GM18861 (cell line): ENCODE measurements around the gene DLAT.
"Not testable (repeated sequence)": the region's sequence is repeated elsewhere in the genome, so short reads cannot be mapped to it uniquely, and the experiment has no call there.

Experiments used
- ATAC-seq: cut with Tn5 transposase; IDR thresholded peaks from one replicate; pipeline ENCODE4 v1.9.1; 2021; ENCODE audit not compliant: unreplicated experiment

Gene DLAT

DNA sequence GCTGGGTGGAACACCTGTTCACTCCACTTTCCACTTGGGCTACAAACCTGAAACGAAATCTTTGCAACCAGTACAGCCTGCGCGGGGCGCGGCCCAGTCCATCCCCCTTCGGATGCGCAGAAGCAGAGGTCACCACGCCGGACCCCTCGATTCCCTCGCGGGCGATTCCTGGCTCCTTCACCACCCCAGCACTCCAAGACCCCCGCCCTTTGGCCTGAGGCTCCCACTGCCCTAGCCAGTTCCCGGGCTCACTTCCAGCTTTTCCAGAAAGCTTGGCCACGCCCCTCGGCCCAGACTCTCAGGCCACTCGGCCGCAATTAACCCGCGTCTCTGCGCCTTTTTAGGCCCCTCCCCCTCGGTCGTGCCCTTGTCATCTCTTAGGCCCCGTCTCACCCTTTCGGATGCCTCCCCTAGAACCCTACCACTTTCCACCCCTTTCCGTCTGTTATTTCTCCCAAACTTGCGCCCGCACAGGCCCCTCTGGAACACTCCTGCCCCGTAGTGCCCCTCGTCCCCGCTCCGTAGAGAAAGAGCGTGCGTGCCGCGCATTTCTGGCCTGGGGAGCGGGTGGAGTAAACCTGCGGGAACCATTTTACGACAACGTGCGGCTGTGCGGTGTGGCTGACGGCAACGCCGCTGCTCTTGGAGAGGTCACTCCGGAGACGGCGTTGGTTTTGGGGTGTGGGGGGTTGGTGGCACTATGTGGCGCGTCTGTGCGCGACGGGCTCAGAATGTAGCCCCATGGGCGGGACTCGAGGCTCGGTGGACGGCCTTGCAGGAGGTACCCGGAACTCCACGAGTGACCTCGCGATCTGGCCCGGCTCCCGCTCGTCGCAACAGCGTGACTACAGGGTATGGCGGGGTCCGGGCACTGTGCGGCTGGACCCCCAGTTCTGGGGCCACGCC, at the start of gene DLAT:
Gene DLAT (plus strand): TSS at position 636 of the 906 bp plus-strand sequence. CDS start 65 bp downstream, at position 701.
- ATAC-seq = peak; percentile 56

DNA sequence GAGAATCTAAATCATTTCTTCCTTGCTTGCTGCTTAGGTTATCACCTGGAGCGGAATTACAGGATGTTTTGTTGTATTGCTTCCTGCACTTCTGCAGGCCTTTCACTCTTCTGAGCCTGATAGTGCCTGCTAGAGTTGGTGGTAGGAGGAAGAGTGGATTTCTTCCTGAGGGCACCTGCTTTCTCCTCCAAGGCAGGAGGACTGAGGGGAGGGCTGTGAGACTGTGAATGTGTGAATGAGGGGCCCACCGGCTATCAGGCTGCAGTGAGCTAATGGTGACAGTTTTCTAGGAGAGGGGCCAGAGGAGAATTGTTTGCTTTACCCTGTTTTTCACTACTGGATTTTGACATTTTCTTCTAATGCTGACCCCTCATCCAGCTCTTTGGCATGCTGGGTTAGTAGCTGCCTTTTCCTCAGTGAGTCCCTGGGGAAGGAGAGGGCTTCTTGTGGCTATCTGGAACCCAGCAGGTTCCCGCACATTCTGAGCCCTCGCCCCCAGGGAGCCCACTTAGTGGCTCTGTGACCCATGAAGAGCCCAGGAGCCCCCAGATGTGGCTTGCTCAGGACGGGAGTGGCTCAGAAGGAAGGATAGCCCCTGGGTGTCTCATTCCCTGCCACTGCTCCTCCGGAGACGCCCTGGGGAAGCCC, 49.0 kb upstream of the DLAT start:
- no peak for ATAC-seq

DNA sequence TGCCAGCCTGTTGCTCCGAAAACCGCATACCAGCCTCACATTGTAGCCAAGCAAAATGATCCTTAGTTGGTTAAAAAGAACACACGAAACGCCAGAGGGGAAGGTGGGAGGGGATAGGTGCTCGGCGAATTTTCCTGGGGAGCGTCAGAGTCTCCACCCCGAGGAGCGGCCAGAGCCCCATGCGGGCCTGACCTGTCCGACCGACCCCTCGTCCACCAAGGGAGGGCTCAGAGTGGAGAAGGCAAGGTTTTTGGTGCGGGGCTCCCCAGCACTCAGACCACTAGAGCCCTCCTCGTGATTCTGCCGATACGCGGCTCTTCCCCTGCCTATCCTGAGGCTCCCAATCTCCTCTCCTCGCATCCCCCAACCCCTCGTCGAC, 48.5 kb upstream of the DLAT start:
- ATAC-seq = no peak

DNA sequence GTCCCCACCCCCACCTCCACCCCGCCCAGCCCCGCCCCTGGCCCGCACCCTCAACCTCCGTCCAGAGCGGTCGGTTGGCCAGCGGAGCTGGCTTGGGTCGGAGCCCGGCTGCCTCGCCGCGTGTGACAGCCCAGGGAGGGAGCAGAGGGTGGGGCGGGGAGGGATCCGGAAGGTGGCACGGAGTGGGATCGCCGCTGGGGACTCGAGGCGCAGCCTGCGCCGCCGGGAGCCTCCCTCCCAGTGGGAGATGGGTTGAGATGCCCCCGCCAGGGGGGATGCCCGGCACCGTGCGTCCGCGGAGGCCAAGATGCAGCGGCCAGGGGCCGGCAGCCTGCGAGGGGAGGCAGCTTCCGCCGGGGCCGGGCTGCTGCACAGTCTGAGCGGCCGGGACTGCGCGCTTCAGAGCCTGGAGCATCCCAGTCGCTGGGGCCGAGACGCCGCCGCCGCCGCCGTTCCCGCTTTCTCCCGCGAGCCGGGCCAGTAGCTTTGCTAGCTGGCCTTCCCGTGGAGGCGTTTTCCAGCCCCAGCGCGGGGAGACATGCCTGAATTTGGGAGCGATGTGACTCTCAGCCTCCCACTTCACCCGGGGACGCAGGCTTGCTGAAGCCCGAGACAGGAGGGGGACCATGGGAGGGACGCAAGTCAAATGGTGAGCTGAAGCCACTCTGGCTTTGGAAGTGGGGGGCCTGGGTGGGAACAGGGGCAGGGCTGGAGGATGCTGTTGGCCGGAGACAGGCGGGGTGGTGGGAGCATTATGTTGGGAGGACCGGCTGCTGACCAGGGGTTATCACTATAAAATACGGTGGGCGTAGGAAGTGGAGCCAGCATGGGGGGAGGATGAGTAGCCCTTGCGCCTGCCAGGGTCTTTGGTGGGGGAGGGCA, 47.8 kb upstream of the DLAT start:
- ATAC-seq = no peak

DNA sequence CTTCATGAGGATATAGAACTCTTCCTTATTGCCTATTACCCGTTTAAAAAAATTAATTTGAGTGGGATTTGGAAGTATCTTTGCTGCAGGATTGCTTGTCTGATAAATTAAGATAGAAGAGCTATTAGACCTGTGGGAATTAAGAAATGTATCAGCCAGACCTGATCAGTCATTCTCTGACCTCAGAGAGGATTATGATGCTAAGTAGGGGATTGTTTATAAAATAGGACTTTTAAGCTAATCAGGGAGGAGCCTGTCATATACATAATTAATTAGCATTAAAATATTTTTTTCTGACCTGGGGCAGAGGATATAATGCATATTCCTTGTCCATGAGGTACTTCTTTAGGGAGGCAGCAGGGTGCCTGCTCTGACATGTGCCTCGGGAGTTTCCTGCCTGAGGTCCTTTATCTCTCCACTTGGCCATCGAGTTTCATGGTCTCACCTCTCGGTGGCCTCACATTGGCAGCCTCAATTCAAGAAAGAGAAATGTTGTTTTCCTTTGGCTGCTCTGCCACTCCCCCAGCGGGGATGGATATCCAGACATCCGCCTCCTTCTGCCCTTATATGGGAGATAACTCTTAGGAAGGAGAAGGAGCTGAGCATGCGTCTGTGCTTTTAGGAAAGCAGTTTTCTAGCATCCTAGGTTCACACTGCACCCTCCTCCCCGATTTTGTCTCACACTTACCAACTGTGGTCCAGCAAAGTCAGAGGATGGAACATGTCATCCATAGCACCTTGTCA, 47.0 kb upstream of the DLAT start:
- no peak for ATAC-seq

DNA sequence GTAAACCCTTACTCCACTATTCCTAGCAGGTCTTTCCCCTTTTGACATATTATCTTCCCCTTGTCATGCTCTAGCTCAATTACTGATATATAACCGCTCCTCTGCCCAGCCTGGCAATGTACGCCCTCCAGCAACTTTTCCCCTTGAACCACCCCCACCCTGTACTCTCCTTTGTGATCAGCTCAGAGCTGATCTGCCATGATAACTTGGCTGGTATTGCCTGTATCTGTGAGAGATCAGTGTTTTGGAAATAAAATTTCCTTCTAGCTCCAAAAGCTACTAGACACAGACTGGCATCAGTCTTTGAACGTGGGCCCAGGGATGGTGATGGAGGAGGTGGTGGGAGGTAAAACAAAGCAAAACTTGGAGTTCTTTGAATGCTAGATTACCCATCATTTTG, 45.1 kb upstream of the DLAT start:
- no peak for ATAC-seq

DNA sequence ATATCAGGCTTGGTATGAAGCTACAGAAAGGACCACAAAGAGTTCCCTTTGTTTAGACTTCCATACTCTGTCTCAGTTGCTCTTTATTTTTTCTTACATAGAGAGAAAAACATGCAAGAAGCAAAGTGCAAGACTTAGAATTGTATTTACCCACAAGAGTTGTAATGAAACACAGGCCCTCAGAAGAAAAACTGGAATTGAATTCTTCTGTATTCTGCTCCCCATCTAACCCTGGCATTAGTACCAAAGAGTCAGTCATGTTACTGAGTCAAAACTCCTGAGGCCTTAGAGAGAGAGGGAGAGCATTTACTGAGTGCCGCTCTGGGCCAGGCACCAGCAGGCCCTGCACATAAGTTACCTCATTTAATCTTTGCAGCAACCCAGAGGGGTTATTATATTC, 43.9 kb upstream of the DLAT start:
- ATAC-seq = no peak

DNA sequence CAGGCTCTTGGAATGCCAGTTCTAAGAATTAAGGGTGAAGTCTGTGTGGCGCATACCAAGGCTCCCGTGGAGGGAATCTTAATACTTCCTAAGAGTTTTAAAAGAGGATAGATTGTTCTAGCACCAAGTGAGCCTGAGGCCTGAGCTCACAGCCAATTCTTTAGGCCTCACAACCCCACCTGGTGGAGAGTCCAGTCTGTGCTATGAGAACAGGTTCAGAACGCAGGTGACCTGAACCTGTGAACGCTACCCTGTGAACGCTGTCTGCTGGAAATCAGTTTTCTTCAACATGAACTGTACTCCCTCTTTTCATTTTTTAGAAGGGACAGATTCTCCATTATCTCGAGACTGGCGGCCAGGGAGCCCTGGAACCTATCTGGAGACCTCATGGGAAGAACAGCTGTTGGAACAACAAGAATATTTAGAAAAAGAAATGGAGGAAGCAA, 43.2 kb upstream of the DLAT start:
- no peak for ATAC-seq

DNA sequence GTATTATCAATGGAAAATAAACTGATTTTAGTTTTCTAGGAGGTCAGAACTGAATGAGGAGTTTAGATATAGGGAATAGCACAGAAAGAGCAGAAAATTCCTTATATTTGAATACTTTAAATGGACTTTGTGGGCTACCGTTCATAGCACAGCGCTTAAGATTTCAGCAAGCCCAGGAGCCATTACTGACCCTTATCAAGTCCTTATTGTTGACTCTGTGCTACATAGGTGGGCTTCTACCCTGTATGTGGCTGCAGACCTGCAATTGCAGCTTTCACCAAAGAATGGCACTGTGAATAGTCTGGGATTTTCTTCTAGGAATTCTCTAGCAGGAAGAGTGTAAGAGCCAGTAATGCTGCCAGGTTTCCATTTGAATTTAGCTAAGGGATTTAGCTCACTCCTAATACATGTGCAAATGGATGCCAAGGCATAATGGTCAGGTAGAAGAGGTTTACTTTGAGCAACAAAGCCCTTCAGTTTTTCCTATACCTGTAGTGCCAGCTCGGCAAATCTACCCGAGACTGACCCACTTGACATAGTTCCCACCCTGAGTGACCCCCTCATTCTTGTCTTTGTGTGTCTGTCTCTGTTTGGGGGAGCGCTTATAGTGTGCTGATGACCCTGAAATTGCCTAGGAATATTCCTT, 42.5 kb upstream of the DLAT start:
- ATAC-seq = no peak

DNA sequence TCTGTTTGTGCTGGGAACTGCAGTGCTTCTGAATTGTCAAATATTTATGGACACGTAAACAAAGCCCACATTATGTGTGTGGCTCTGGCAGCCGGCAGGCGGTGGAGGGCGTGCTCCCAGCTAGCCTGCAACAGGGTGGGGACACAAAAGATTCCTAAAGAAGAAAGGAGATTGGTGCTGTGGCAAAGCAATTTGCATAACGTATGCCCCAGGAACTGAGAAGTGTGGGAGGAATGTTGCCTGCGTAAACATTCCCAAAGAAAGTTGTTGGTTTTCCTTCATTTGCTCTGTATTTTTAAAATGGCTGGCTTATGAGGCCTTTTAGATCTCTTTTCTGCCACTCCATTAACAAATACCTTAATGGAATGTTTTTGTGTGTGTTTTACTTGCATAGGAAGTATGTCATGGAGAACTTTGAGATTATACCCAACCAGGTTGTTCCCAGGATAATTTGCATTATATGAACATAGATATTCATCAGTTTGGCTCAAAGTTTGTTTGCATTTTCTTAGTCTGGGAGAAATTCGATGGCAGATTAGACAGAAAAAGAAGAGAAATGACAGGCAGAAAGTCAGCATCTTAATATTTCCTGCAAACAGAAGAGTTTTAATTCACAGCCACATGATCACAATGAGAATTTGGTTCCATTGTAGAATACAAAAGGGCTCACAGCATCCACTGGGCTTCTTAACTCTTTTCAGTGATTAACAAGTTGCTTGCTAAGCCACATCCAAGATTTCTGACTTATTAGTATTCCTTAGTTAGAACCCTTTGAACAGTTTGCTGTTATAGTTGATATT, 41.8 kb upstream of the DLAT start:
- ATAC-seq = no peak

DNA sequence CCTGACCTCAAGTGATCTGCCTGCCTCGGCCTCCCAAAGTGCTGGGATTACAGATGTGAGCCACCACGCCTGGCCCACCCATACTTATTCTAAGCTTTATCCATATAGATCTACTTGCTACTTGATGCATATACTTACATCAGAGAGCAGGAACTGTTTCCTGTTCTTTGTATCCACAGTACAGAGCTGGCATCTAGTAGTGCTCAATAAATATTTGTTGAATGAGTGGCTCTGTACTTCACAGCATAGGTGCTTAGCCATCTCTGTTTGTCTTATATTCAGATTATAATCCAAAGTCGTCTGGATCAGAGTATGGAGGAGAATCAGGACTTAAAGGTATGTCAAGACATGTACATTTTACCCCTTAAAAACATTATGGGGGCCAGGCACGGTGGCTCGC, 38.6 kb upstream of the DLAT start:
- no peak for ATAC-seq

DNA sequence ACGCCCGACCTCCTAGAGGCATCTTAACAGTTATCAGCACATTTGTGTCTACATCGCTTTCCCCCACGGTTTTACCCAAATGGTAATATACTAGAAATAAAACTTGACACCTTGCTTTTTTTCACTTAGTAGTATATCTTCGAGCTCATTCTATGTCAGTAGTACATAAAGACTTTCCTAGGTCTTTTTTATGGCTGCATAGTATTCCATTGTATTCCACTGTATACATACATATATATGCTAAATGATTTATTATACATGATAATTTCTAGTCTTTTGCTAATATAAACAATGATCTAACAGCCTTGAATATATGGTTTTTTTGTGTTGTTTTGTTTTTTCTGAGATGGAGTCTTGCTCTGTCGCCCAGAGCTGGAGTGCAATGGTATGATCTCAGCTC, 34.8 kb upstream of the DLAT start:
- ATAC-seq = no peak

DNA sequence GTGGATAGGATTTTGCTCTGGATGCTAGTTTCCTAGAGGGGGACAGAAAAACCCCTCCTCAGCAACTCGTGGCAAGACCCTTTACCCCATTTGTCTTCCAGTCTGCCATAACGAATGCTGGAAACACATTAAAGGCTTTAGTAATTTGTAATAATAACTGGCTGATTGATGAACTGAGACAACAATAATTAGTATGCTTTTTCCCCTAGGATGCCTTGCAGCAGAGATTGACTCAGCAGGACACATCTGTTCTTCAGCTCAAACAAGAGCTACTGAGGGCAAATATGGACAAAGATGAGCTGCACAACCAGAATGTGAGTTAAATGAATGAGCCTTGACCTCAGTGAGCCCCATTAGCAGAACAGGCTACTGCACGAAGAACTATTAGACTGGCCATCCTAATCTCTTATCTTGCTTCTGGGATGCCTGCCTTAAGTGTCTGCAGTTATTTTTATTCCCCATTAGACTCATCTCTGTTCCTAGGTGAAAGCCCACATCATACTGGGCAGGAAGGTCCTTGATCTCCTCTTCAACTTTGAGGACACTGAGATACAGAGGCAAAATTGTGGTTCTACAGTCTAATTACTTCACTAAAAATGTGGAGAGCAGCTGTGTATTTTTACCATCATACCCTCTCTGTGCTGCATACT, 32.9 kb upstream of the DLAT start:
- ATAC-seq = no peak

DNA sequence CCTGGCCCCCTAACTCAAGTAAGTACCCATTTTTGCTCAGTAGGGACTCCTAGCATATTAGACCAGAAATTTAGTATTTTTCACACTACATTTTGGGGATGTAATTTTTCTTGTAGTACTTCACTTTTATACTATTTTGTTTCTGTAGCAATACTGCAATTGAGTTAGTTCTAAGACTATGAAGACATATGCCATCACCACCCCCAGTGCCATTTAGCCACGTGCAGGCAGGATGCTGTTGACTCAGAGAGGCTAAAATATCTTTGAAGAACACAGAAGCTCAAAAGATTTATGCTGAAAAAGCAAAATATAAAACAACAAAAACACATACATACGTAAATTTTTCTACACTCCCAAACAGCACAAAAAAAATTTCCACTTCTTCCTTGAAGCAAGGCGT, 29.1 kb upstream of the DLAT start:
- ATAC-seq = no peak

DNA sequence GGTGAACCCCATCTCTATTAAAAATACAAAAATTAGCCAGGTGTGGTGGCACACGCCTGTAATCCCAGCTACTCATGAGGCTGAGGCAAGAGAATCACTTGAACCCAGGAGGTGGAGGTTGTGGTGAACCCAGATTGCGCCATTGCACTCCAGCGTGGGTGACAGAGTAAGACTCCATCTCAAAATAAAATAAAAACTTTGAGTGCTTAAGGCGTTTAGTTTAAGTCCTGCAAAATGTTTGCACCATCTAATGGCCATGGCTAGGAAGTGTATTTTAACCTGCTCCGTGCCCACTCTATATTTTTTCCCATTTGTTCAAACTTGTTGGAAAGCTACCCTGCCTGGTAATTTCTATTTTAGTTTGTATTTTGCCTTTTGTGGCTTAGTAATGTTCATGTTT, 28.5 kb upstream of the DLAT start:
- not testable (repeated sequence) for ATAC-seq

DNA sequence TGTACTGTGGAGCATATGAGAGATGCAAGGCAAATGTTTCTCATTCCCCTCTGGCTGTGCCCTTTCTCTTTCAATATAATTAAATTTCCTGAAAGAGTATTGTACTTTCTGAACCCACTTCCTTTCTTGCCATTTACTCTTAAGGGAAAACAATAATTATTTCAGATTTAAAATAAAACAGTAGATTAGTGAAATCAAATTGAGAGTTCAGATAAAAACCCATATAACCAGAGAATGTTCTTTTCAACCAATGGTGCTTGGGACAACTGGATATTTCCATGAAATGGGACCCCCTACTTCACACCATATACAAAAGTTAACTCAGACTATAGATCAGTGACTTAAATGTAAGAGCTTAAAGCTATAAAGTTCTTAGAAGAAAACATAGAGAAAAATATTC, 26.1 kb upstream of the DLAT start:
- ATAC-seq = no peak

DNA sequence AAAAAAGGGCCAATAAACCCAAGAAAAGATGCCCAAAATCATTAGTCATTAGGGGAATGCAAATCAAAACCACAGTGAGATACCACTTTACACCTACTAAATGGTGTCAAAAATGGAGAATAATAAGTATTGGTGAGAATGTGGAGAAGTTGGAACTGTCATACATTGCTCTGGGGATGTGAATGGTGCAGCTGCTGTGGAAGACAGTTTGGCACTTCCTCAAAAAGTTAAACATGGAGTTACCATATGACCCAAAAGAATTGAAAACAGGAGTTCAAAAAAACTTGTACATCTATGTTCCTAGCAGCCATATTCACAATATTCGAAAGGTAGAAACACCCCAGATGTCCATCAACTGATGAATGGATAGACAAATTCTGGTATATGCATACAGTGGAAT, 24.5 kb upstream of the DLAT start:
- ATAC-seq = no peak

DNA sequence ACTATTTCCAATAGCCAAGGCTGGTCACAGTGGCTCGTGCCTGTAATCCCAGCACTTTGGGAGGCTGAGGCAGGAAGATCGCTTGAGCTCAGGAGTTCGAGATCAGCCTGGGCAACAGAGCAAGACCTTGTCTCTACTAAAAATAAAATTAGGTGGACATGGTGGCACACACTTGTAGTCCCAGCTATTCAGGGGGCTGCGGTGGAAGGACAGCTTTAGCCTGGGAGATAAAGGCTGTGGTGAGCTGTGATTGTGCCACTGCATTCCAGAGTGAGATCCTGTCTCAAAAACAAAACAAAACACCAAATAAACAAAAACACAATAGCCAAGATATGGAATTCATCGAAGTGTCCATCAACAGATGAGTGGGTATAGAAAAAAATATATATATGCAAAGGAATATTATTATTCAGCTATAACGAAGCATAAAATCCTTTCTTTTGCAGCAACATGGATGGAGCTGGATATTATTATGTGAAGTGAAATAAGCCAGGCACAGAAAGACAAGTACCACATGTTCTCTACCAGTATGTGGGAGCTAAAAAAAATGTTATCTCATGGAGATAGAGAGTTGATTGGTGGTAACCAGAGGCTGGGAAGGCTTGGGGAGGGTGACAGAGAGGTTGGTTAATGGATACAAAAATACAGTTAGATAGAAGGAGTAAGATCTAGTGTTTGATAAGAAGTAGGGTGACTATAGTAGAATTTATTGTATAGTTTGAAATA, 22.6 kb upstream of the DLAT start:
- ATAC-seq = no peak
